NCI-H146 treated with DMSO at 0.1 percent for 48 hours (cell line): ENCODE data around the gene HPGDS.
"Not testable (repeated sequence)": the region's sequence is repeated elsewhere in the genome, so short reads cannot be mapped to it uniquely, and the experiment has no call there.

Experiments used
- DNase-seq: peaks from one replicate; lab custom pipeline; 2025; ENCODE audit not compliant: unreplicated experiment; lab: John Stamatoyannopoulos, UW

The HPGDS gene

GRCh38 chr4:94357624-94358023, 15.0 kb upstream of the HPGDS start:
- no peak for DNase-seq

GRCh38 chr4:94356444-94356843, 13.8 kb upstream of the HPGDS start:
- no peak for DNase-seq

- DNase-seq = no peak
These were observed 11.8 kb upstream of the HPGDS start for GRCh38 chr4:94354474-94354896.

- DNase-seq = no peak
These were observed 10.4 kb upstream of the HPGDS start for GRCh38 chr4:94352996-94353395.

- DNase-seq = no peak
These were observed 9.5 kb upstream of the HPGDS start for GRCh38 chr4:94352163-94352562.

GRCh38 chr4:94351319-94351718, 8.7 kb upstream of the HPGDS start:
- no peak for DNase-seq

- DNase-seq = no peak
These were observed 7.5 kb upstream of the HPGDS start for GRCh38 chr4:94350095-94350494.

- no peak for DNase-seq
These were observed 6.6 kb upstream of the HPGDS start for GRCh38 chr4:94349193-94349592.

- no peak for DNase-seq
These were observed 6.0 kb upstream of the HPGDS start for GRCh38 chr4:94348666-94349065.

GRCh38 chr4:94346541-94346940, 3.9 kb upstream of the HPGDS start:
- no peak for DNase-seq

- DNase-seq = no peak
These were observed 3.3 kb upstream of the HPGDS start for GRCh38 chr4:94345969-94346368.

GRCh38 chr4:94345266-94345665, 2.6 kb upstream of the HPGDS start:
- no peak for DNase-seq

GRCh38 chr4:94344457-94344856, 1.8 kb upstream of the HPGDS start:
- no peak for DNase-seq

- DNase-seq = no peak
These were observed 910 bp downstream of the HPGDS start for GRCh38 chr4:94341481-94342370.

- DNase-seq = no peak
These were observed 2.9 kb downstream of the HPGDS start for GRCh38 chr4:94339779-94340178.

GRCh38 chr4:94338681-94339351, 3.8 kb downstream of the HPGDS start:
- DNase-seq = no peak

GRCh38 chr4:94336791-94337190, 5.8 kb downstream of the HPGDS start:
- not testable (repeated sequence) for DNase-seq

- no peak for DNase-seq
These were observed 6.3 kb downstream of the HPGDS start for GRCh38 chr4:94336303-94336702.

- no peak for DNase-seq
These were observed 7.7 kb downstream of the HPGDS start for GRCh38 chr4:94334962-94335361.

- no peak for DNase-seq
These were observed 8.2 kb downstream of the HPGDS start for GRCh38 chr4:94334476-94334875.

- DNase-seq = no peak
These were observed 8.8 kb downstream of the HPGDS start for GRCh38 chr4:94333866-94334265.

GRCh38 chr4:94332983-94333590, 9.5 kb downstream of the HPGDS start:
- no peak for DNase-seq
